Measurements from ENCODE around the gene ATP10D.

Gene ATP10D

GRCh38 chr4:47485047-47485692 lies at the start of gene ATP10D:
Gene ATP10D, plus strand, starts transcription at chr4:47485275. Its CDS starts 27,266 bp downstream, at chr4:47512541.
- peak; percentile 91 to 99 (median 97) for DNase-seq

GRCh38 chr4:47442980-47443379 lies 42.1 kb upstream of the ATP10D start:
- DNase-seq = peak in 13 of 42 donors; percentile 6 to 44 (median 14)
- intact Hi-C loops (cut with DNase I) = no loop called here

More at GRCh38 chr4:47485047-47485692, at the start of gene ATP10D:
- intact Hi-C loops (cut with DNase I) = loop anchor here (10.0 kb wide), 1 partner anchor 80 kb away; no protein-coding TSS in a partner anchor

- intact Hi-C loops (cut with DNase I) = no loop called here
Measured at GRCh38 chr4:47444031-47444430, 41.0 kb upstream of the ATP10D start.

GRCh38 chr4:47451657-47452056 lies 33.4 kb upstream of the ATP10D start:
- intact Hi-C loops (cut with DNase I) = no loop called here
- DNase-seq = no peak

More at GRCh38 chr4:47444031-47444430, 41.0 kb upstream of the ATP10D start:
- DNase-seq = no peak

GRCh38 chr4:47462799-47463234 lies 22.3 kb upstream of the ATP10D start:
- DNase-seq = peak in 4 of 42 donors; percentile 16 to 53 (median 18)
- intact Hi-C loops (cut with DNase I) = no loop called here

GRCh38 chr4:47463235-47463956 lies 21.7 kb upstream of the ATP10D start, which contains the start of gene COMMD8:
Gene COMMD8, minus strand, starts transcription at chr4:47463702. Its CDS starts 51 bp downstream, at chr4:47463651.
- DNase-seq = peak; percentile 96 to 99 (median 98)
- intact Hi-C loops (cut with DNase I) = no loop called here

- intact Hi-C loops (cut with DNase I) = no loop called here
- no peak for DNase-seq
Measured at GRCh38 chr4:47465004-47465403, 20.1 kb upstream of the ATP10D start.

GRCh38 chr4:47466056-47466785 lies 18.9 kb upstream of the ATP10D start:
- DNase-seq = no peak
- intact Hi-C loops (cut with DNase I) = no loop called here

- intact Hi-C loops (cut with DNase I) = no loop called here
- DNase-seq = no peak
Measured at GRCh38 chr4:47468706-47469365, 16.2 kb upstream of the ATP10D start.

GRCh38 chr4:47469951-47470350 lies 15.1 kb upstream of the ATP10D start:
- no peak for DNase-seq
- intact Hi-C loops (cut with DNase I) = no loop called here

- intact Hi-C loops (cut with DNase I) = no loop called here
- no peak for DNase-seq
Measured at GRCh38 chr4:47471064-47471463, 14.0 kb upstream of the ATP10D start.

- DNase-seq = no peak
- intact Hi-C loops (cut with DNase I) = no loop called here
Measured at GRCh38 chr4:47471591-47471990, 13.5 kb upstream of the ATP10D start.

- DNase-seq = no peak
- intact Hi-C loops (cut with DNase I) = no loop called here
Measured at GRCh38 chr4:47473141-47473750, 11.8 kb upstream of the ATP10D start.

- DNase-seq = no peak
- intact Hi-C loops (cut with DNase I) = no loop called here
Measured at GRCh38 chr4:47474799-47475198, 10.3 kb upstream of the ATP10D start.

GRCh38 chr4:47475411-47475810 lies 9.7 kb upstream of the ATP10D start:
- DNase-seq = no peak
- intact Hi-C loops (cut with DNase I) = no loop called here

- no peak for DNase-seq
- intact Hi-C loops (cut with DNase I) = no loop called here
Measured at GRCh38 chr4:47478804-47479203, 6.3 kb upstream of the ATP10D start.

GRCh38 chr4:47482326-47482725 lies 2.7 kb upstream of the ATP10D start:
- intact Hi-C loops (cut with DNase I) = loop anchor here (10.0 kb wide), 1 partner anchor 82 kb away; no protein-coding TSS in a partner anchor
- no peak for DNase-seq

- intact Hi-C loops (cut with DNase I) = loop anchor here (10.0 kb wide), 1 partner anchor 81 kb away; no protein-coding TSS in a partner anchor
- peak in 11 of 42 donors; percentile 7 to 59 (median 26) for DNase-seq
Measured at GRCh38 chr4:47483745-47484144, 1.3 kb upstream of the ATP10D start.

- intact Hi-C loops (cut with DNase I) = loop anchor here (10.0 kb wide), 1 partner anchor 81 kb away; no protein-coding TSS in a partner anchor
- no peak for DNase-seq
Measured at GRCh38 chr4:47484168-47484567, 907 bp upstream of the ATP10D start.

Measured in head of caudate nucleus (tissue), 42 donors.